HG02973 (cell line): ENCODE measurements around the gene REPS2.

Source experiments
- ATAC-seq: cut with Tn5 transposase; IDR thresholded peaks from one replicate; pipeline ENCODE4 v1.9.1; 2021; ENCODE audit warnings: moderate library complexity; ENCODE audit not compliant: unreplicated experiment

REPS2 gene

DNA sequence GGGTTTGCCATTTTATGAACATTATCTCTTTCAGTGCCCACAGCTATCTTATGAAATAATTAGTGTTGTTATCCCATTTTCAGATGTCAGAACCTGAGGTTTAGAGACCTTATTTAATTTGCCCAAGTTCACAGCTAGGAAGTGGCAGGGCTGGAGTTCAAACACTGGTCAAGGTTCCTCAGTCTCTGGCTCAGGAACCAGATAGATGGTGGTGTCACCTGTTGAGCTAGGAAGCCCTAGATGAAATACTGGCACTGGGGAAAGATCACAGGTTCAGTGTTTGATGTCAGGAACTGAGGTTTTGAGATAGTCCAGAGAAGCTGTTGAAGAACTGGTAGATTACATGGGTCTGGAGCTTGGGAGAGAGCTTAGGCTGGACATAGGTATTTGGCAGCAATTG is 85.4 kb downstream of the REPS2 start:
- ATAC-seq = no peak

DNA sequence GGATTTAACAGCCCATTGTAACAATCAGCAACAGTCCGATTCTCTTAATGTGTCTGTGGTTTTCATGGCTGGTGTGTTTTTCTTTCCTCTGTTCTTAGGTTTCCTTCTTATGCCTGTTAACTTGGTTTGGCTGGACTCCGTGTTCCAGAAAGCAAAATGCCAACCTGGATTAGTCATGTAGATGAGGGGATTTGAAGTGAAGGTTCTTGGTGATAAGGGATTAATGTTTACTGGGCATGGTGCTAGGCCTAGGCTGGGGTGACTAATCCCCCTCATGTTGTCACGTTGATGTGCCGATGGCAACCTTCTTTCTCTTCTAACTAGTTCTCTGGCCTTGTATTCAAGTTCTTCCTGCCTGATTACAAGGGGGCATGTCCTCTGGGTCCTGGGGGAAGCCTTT is 85.9 kb downstream of the REPS2 start:
- ATAC-seq = no peak

DNA sequence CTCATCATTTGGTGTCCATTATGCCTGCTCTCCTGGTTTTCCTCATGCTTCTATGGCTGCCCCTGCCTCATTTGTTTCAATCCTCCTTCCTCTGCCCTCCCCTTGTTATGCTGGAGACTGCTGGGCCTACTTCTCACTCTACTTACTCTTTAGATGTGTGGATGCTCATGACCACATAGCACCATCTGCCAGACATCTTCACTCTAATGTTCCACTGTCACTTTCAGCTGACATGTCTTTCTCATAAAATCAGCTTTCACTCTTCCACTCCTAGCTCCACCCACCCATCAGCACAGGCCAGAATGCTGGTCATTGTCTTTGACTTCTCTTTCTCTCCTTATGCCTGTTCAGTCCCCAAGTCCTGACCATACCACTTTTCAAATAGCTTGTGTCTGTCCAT is 86.8 kb downstream of the REPS2 start:
- ATAC-seq = no peak

DNA sequence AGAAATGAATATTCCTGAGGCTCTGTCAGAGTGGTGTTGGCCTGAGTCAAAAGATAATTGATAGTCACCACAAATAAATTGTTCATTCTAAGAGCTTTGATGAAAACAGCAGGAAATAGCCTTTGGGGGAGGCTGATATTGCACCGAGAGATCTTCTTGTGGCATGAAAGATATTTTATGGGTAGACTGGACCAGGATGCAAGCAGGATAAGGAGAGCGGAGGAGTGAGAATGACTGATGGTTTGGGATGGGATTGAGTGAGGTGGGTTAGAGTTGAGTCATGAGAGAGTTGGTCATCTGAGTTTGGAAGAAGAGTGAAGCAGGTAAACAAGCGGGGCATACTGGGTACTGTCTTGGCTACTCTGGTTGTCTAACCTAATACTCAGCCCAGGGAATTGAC is 88.7 kb downstream of the REPS2 start:
- ATAC-seq = no peak

DNA sequence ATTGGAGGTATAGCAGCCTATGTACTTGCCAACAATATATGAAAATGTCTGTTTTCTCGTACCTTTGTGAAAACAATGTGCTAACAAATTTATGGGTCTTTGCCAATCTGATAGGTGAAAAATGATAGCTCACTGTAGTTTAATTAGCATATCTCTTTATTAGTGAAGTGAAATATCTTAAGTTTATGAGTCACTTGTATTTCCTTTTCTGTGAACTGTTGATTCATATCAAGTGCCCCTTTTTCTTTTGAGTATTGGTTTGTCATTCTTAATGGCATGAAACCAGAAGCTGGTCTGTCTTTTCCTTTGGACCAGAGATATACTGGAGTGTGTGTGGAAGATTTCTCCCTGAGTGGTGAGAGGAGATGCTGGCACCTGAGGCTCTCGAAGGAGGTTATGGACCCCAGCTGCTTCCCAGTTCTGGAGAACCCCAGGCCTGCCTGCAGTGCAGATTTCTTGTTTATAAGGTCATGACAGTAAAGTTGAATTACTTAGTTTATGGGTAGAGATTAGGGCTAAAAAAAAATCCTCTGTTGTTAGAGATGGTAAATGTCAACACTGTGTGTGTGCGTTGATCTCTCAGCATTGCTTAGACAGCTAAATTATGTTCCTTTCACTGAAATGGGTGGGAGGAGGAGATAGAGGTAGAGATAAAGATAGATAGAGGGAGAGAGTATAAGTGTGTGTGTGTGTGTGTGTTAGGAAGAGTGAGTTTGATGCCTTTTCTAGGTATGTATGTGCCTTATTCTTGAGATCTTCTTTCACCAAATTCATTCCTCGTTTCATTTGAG is 89.9 kb downstream of the REPS2 start:
- no peak for ATAC-seq

DNA sequence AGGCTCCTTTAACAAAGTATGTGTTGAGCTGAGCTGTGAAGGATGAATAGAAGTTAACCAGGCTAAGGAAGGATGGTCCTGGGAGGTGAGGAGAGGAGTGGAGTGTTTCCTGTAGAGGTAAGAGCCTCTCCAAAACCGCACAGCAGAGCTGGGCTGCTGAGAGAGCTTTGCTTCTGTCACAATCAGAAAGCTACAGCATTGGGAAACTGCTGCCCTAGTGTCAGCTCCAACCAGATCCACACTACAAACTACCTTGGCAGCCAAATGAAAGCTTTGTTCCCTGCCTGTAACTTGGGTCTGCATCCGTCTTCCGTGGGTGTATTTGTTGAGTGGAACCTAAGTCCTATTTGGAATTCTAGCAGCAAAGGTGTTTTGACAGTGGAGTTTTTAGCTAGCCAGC is 91.8 kb downstream of the REPS2 start:
- no peak for ATAC-seq

DNA sequence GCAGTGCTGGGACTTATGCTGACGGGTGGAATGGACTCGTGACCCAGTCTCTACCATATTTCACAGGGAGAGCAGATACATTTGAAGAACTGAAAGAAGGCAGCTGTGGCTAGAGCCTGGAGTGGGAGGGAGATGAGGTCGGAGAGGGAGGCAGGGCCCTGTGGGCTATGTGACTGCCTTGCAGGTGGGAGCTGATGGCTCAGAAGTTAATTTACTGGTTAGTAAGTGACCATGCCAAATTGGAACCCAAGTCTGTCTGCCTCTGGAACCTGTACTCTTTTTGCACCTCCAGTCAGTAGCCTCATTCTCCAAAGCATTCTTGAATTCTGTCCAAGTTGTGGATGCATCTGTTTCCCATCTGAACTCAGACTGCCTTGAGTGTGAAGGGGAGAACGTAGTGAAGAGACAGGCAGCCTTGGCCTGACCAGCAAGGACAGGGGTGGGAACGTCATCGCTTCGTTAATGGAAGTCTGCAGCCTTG is 92.3 kb downstream of the REPS2 start:
- ATAC-seq = no peak

DNA sequence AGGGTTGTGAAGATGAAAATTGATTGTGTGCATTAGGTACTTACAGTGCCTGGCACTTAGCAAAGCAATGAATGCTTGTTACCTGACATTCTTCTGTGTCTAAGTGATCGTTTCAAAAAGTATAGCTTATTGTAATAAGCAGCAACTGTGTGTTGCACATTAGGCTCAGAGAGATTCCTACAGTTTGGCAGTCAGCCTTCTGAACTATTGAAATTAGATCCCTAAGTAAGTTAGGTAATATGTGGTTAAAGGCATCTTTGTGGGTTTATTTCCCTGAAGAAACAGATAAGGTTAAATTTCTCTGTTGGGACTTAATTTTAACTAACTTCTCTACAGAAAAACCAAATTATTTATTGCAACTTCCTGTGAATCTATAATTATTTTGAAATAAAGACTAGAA is 93.4 kb downstream of the REPS2 start:
- no peak for ATAC-seq

DNA sequence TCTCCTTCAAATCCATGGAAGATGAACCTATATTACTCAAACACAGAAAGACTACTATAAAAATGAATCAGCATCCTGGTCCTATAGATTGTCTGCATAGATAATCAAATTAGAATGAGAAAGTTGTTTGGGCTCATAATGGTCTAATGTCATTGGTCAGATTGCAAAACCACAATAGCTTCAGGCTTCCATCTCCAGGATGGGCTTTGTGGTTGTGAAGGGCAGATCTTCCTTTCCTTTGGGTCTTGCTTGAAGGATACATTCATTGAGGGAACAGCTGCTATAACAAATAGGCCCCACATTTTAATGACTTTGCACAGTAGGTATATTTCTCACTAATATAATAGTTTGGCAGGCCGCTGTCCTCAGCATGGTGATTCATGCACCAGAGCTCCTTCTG is 94.3 kb downstream of the REPS2 start:
- ATAC-seq = no peak

DNA sequence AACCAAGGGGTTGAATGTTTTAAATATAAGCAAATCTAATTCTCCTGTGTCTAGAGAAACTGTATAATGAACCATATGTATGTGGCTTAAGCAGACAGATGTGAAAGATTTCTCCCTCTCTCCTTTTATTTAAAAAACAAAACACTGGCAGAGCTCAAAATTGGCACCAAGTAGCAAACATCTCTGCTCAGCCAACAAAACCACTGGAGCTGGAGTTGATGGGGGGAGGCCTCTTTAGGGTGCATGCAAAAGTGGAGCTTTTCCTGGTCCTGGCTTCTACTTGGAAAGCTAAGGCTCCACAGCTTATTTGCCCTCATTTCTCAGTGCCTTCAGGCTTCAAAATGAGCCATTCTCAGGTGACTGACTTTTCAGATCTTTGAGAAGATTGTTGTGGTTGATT is 95.6 kb downstream of the REPS2 start:
- ATAC-seq = no peak

DNA sequence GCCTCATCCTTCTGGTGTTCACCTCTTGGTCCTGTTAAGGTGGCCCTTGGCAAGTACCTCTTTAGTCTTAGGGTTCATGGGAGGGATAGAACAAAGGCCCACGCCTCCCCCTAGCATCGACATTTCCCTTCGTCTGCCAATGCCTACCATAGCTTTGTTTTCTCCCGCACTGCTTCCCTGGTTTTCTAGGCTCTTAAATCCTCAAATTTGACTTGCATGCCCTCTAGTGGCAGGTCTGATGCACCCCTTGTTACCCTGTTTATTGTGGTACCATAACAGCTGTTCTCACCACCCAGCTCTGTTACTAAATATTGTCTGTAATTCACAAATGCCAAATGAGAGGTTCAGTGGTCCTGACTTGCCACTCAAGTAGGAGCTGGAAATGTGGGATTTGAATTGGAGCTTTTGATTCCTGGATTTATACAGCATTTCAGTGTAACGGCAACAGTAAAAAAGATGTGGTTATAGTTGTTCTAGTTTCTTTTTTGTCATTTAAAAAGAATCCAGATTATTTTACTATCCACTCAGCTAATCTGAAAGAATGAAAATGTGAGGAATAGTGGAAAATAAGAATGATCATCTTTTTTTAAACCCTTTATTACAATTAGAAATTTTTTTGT is 100.1 kb downstream of the REPS2 start:
- ATAC-seq = peak; percentile 48

DNA sequence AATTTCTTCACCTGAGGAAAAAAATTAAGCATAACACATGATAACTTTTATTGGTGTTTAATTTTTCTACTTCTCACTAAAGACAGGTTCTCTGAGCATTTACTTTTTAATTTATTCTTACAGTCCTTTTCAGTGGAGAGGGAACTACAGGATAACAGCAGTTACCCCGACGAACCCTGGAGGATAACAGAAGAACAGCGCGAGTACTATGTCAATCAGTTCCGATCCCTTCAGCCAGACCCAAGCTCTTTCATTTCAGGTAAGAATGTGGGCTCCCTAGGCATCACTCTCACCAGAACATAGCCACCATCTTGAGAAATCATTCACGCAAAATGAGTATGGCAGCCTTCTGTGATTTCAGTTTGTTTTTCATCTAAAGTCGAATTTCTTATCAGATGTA is 100.8 kb downstream of the REPS2 start:
- no peak for ATAC-seq

DNA sequence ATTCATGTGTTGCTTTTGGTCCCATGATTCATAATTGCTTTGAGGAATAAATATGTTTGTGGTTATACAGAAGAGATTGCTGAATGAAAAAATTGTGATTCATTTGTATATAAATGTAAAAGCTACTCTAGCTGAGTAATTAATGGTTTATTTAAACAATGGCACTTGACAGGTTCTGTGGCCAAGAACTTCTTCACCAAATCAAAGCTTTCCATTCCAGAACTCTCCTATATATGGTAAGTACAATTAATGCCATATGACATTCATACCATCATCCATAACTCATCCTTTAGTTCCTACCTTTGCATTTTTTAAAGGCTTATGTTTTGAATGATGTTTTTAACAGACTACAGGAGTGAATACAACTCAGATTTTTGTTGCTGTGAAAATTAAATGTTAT is 105.8 kb downstream of the REPS2 start:
- ATAC-seq = no peak

DNA sequence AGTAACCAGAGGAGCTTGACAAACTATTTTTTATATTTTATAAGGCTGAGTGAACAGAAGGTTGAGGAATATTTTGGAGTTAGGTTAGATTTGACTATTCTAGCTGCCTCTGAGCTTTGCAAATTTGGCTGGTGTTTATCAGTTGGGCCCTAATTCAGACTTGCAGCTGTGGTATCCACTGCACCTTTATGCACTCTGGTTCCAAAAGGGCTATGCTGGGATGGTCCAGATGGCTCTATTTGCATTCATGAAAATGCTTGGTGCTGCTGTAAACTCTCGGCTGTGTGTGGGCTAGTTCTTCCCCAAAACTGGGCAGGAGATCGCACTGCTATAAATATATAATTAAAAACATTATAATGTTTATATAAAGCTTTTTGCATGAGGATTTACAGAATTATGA is 106.3 kb downstream of the REPS2 start:
- no peak for ATAC-seq

DNA sequence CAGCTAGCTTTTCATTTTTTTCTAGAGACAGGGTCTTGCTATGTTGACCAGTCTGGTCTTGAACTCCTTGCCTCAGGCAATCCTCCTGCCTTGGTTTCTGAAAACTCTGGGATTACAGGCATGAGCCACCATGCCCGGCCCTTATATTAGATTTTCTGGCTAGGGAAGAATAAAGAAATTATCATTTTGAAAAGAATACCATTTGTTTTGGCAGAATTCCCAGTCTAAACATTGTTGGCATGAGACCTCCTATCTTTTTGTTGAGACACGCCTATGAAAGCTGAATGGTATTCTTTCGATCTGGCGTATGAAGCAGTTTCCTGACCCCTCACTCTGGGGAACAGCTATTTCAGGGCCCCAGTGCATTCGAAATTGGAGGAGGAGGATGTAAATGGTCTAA is 107.0 kb downstream of the REPS2 start:
- no peak for ATAC-seq

DNA sequence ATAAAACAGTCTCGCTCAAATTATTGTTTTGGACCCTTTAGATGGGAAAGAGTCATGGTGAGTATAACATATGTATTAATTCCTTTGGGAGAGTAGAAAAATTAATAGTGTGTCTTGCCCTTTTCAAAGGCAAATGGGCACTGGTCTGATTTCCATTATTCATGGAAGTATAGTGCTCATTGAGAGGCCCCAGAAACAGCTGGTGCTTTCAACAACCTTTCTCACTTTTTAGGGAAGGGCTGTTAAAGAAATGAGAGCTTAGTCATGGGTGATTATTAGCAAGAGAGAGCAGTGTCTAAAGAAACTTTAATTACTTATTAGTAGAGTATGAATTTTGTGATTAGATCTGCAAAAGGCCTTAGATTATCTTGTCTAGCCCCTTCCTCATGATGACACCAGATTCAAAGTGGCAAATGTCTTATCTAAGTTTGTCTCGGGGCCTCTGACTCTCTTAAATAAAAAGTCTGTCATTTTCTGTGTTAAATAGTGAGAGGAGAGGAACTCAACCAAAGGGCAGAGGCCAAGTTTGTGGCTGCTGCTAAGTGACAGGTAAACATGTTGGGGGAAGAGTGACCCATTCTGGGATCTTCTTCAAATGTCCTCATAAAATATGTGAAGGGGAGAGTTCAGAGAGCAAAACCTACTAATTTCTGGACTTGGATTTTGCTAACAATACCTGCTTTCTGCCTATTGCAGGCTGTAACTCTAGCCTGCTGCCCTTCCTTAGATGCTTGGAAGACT is 110.6 kb downstream of the REPS2 start:
- no peak for ATAC-seq

DNA sequence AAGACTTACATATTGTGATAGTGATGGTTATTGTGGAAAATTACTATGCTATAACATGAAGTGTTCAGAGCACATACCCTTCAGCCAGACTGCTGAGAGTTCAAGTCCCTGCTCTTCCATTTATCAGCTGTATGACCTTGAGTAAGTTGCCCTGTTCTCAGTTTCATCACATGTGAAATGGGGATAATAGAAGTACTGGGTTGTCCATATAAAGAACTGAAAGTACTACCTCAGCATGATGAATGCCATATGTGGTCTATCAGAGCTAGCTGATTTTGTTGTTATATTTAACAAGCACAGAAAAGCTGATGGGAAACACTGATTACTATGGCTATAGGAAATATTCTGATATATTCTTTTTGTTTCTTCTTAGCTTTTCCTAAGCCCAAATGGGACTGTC is 115.6 kb downstream of the REPS2 start:
- no peak for ATAC-seq

DNA sequence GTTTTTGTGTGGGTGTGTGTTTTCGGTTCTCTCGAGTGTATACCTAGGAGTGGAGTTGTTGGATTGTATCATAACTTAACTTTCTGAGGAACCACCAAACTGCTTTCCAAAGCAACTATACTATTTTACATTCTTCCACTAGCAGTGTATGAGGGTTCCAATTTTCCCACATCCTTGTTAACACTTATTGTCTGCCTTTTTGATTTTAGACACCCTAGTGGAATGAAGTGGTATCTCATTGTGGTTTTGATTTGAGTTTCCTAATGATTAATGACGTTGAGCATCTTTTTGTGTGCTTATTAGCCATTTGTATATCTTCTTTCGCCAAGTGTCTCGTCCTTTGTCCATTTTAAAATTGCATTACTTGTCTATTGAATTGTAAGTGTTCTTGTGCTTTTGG is 118.6 kb downstream of the REPS2 start:
- no peak for ATAC-seq

DNA sequence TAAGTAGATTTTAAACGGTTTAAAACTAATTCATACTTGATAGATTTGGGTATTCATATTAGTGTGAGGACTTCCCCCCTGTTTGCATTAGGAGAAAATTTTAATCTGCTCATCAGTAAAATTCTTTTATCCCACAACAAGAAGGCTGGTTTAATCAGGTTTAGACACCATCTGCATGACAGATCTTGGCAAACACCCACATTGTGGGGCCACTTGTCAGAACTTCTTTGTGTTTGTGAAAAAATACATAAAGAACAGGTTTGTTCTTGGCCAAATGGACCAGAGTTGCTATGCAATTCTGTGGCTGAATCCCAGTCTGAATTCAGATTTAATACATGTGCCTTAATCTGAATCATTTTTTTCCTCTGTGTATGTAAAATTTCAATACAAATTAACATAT is 121.1 kb downstream of the REPS2 start:
- ATAC-seq = no peak

DNA sequence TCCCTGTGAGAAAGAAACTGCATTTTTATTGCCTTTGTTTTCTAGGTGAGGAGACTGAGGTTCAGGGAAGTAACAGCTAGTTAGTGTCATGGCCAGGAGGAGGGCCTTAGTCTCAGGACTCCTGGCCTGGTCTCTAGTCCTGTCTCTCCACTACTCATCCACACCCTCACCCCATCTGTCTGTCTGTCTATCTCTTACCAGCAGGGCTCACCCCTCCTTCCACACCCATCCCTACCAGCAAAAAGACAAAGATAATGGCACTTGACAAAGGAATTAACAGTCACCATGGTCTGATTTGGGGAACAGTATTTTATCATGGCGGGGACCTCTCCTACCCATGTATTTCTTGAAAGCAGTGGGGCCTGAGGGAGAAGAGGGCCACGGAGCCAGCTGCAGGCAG is 125.8 kb downstream of the REPS2 start:
- no peak for ATAC-seq

DNA sequence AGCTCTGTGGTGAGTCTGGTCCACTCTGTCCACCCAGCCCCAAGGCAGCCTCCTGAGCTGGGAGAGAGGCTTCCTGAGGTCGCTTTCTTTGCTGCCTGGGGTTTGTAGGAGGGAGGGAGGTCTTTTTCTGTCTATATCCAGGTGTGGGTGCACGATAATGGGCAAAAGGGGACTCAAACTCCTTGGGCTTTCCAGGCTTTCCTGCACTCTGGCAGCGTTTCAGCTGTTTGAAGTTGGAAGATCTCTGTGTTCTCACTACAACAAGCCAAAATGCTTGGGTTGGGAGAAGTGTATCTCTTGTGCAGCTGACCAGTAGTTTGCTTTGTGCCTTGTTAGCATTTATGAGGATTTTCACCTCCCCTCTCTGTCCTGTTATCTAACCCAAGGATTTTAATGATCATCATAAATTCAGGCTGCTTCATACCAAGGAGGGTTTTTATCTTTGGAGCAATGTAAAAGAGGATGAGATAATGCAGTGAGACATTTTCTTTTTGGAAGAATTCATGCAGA is 126.3 kb downstream of the REPS2 start:
- no peak for ATAC-seq

DNA sequence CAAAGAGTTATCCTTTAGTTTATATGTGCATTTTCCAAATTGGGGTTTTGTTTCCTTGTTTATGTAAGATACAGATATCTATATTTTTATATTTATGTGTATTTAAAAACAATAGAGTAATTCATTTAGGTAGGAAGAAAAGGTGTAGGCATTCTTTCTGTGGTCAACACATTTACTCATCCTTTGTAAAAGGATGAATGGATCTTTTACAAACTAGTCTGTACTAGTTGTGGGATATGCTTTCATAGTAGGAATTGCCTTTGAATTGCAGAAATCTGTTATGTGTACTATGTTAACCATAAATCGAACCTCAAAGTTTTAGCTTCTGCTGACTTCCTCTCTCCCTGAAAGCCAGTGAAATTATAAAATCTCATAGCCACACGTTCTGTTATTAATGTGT is 128.5 kb downstream of the REPS2 start:
- ATAC-seq = no peak
